Inflammatory macrophage (primary cell): ENCODE measurements around the gene ZBTB24.

Source experiments
- DNase-seq, 2 donors: peaks; one replicate each; pipeline ENCODE4 v3.0.0-alpha.2; 2020 to 2022

ZBTB24 gene

GRCh38 chr6:109498052-109498451 lies 15.0 kb upstream of the ZBTB24 start:
- DNase-seq = no peak

GRCh38 chr6:109496036-109496772 lies 13.2 kb upstream of the ZBTB24 start:
- DNase-seq = no peak

DNA sequence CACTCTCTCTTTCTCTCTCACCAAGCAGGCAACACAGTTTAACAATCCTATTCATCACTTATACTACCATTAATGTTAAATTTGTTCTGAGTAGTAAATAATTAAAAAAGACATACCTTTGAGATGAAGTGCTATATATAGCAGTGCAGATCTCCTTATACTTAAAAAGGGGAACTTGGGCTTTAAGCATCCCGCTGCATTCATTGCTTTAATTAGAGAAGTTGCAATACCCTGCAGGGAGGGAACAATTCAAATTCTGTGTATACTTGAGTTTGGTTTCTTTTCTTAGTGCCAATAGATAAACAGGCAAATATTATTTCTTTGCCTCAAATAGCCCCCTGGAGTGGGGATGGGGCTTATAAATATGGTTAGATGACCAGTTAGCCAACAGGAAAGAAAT lies 10.8 kb upstream of the ZBTB24 start:
- peak; percentile 47 to 62 for DNase-seq

DNA sequence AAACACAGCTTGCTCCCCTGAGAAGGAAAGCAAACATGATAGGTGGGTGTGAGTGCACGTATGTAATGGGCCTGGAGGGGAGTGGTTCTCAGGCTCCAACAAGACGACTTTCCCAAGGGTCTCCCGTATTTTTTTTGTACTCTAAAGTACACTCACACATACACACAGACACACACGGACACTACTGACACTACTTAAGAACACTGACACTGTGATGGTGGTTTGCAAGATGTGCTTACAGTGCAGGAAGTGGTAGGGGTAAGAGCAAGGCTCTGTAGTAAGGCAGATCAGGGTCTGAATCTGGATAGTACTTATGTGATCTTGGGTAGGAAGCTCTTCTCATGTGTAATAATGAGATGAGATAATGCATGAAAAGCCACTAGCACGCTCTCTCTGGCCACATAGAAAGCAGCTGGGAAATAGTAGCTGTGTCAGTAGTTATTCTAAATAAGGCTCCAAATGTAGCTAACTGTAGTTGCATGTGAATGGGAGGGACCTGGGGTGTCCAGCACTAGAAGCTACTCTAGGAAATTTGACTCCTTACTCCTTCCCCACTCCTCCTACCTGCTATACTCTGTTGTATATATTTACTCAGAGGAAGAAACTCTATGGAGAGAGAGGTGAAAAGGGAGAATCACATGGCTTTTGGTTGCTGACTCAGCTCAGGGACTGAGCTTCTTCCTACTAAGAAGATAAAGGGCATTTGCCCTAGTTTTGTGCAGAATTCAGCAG lies 8.4 kb upstream of the ZBTB24 start:
- no peak for DNase-seq

DNA sequence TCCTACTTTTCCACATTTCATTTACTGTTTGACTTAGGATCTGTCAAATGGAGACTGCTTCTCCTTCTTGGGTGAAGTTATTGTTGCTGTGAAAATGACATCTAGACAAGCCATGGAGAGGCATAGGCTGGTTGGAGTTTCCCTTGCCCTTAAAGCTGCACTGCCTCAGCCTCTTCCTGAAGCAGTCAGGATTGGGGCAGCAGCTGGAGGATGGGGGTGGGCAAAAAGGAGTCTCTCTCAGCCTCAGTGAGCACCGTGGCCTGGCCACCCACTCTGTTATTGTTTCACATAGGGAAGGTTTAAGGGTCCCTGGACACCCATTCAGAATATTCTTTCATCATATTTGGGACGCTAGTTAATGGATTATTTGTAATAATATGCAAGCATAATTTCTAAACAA lies 7.7 kb upstream of the ZBTB24 start:
- DNase-seq = no peak

DNA sequence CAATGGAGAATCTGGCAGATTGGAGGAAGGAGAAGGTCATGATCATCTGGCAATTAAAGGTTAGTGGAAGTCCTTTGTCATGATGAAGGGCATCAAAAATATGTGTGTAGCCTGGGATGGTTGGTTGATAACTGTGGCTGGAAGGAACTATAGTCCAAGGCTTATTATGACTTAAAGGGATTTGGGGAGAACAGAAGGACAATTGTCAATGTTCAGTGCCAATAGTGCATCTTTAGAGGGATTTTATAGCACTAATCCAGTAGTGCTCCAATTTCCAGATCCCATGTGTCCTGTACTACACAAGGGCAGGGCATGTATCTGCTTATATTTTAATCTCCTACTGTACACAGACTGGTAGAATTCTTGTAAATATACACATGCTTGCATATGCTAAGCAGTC lies 5.0 kb upstream of the ZBTB24 start:
- no peak for DNase-seq

DNA sequence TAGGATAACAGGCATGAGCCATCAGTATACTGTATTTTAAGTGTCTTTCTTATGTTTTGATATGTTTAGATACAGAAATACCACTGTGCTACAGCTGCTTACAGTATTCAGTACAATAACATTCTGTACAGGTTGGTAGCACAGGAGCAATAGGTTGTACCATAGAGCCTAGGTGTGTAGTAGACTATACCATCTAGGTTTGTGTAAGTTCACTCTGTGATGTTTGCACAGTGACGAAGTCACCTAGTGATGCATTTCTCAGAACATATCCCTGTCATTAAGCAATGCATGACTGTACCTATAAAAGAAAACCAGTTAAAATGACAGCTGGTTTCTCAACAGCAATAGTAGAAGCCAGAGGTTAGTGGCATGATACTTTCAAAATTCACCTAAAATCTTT lies 3.0 kb upstream of the ZBTB24 start:
- DNase-seq = no peak

DNA sequence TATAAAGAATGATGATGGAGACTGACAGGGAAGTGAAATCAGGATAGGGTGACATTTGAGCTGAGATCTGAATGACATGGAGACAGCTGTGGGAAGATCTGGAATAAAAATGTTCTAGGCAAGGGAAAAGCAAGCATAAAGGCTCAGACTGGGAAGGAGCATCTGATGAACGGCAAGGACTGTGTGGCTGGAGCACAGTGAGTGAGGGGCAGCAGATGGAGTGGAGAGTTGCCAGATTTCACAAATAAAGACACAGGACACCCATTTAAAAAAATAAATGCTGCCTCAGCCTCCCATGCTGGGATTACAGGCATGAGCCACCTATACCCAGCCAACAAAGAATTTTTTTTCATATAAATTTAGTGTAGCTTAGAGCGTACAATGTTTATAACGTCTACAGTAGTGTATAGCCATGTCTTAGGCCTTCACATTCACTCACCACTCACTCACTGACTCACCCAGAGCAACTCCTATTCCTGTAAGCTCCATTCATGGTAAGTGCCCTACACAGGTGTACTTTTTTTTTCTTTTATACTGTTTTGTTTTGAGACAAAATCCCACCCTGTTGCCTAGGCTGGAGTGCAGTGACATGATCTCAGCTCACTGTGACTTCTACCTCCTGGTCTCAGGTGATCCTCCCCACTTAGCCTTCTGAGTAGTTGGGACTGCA lies 2.4 kb upstream of the ZBTB24 start:
- DNase-seq = no peak

DNA sequence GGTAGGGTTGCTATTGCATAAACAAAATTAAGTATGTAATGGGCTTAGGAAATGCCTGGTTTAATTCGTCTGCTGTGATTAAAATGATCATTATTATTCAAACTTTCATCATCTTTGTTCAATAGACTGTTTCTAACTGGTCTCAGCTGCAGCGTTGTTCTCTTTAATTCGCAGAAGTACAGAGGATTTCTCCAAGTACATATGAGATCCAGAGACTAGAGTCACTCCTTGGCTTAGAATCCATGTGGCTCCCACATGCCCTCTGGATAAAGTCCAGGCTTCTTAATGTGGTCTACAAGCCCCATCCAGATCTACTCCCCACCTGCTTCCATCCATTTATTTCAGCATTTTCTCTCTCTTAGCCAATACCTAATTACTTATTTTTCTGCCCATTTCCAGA lies 1.1 kb upstream of the ZBTB24 start:
- DNase-seq = no peak

- no peak for DNase-seq
Measured at GRCh38 chr6:109483735-109484057, 677 bp upstream of the ZBTB24 start.

DNA sequence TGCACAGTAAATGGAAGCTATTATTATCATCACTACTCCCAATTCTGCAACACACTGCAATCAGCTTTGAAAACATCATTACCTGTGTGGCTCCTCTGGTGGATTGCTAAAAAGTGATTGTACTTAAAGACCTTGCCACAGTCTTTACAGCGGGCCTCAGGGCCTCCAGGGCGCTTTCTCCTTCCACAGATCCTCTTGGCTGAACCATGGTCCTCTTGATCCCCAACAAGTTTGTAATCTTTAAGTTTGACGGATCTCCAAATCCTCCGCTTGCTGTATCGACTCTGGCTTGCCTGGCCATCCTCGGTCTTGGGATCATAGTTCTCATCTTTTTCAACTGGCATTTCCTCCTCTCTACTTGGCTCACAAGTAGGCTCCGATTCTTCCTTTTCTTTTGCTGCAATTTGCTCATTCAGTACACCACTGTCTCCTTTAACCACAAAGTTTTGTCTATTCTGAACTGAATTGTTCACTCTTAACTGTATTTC lies 2.0 kb downstream of the ZBTB24 start:
- no peak for DNase-seq

DNA sequence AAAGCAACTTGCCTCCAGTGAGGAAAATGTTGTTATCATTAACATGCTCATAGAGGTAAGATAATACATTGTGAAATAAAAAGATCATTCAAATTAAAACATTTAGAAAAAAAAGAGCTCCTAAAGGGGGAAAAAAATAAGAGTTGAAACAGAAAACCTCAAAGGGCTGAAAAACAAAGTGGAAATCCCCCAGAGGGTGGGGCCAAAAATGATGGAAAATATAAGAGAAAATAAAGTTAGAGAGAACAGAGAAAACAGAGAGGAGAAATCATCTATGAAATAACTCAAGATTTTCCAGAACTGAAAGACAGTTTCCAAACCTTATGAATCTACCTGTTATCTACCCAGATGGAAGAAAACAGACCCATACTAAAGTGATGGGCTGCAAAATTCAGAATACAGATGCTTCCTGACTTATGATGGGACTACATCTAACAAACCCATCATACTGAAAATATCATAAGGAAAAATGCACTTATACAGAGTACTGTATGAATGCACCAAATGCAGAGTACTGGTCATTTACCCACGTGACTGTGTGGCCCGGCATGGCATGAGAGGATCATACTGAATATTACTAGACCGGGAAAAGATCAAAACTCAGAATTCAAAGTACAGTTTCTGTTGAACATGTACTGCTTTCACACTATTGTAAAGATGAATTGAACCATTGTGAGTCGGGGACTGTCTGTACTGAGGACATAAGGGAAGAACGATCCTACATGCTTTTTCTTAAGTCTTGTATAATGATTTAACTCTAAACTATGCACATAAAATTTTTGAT lies 4.0 kb downstream of the ZBTB24 start:
- DNase-seq = no peak

- DNase-seq = no peak
Measured at GRCh38 chr6:109478222-109478805, 4.7 kb downstream of the ZBTB24 start.

DNA sequence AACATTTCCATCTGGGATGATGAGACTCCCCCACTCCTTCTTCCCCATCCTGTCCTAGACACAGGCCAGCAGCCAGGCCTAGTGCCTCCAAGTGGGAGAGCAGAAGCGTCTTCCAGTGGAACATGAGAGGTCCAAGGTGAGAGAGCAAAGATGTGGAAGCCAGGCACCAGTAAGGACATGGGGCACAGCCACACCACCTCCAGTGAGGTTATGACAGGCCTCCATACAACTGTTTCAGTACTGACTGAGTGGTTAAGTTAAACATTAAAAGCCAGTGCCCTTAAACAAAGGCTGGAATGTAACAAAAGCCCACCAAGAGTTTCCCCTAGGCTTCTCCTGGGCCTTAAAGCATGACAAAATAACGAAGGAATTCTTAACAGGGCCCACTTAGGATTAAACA lies 5.3 kb downstream of the ZBTB24 start:
- DNase-seq = no peak

DNA sequence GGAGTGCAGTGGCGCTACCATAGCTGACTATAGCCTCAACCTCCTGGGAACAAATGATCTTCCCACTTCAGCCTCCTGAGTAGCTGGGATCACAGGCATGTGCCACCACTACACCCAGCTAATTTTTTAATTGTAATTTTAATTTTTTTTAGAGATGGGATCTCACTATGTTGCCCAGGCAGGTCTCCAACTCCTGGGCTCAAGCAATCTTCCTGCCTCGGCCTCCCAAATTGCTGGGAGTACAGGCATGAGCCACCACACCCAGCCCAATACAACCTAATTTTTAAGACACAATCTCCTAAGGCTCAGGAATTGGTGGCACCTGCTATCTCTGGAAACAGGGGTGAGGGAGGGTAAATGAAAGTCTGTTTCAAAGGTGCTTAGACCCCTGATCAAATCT lies 5.8 kb downstream of the ZBTB24 start:
- no peak for DNase-seq

GRCh38 chr6:109475625-109476024 lies 7.4 kb downstream of the ZBTB24 start:
- no peak for DNase-seq

DNA sequence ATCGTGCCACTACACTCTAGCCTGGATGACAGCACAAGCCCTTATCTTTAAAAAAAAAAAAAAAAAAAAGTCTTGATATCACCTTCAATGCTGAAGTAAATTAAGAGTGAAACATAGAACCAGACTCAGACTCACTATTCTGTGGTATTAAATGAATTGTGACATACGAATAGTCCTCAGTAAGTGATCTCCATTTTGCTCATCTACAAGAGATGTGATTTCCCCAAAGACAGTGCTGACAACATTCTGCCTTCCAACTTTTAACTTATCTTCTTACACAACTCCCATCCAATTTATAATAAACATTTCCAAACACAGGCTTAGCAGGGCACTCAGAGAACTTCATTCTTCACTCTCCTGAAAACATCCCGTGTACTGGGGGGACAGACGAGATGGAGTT lies 8.0 kb downstream of the ZBTB24 start:
- no peak for DNase-seq

DNA sequence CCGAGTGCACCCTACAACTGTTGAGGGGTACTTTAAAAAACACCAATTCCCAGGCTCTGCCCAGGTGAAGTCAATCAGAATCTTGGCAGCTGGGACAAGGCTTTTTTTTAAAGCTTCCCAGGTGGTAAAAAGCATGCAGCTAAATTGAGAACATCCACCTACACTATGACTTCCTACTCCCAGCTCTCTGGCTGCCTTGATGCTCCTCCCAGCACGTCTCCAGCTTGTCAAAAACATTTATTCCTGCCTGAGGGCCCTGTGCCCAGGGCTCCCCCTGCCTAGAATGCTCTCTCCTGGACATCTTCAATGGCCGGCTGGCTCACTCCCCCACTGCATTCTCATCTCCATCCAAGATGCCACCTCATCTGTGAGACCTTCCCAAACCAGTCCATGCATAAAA lies 9.9 kb downstream of the ZBTB24 start:
- no peak for DNase-seq

DNA sequence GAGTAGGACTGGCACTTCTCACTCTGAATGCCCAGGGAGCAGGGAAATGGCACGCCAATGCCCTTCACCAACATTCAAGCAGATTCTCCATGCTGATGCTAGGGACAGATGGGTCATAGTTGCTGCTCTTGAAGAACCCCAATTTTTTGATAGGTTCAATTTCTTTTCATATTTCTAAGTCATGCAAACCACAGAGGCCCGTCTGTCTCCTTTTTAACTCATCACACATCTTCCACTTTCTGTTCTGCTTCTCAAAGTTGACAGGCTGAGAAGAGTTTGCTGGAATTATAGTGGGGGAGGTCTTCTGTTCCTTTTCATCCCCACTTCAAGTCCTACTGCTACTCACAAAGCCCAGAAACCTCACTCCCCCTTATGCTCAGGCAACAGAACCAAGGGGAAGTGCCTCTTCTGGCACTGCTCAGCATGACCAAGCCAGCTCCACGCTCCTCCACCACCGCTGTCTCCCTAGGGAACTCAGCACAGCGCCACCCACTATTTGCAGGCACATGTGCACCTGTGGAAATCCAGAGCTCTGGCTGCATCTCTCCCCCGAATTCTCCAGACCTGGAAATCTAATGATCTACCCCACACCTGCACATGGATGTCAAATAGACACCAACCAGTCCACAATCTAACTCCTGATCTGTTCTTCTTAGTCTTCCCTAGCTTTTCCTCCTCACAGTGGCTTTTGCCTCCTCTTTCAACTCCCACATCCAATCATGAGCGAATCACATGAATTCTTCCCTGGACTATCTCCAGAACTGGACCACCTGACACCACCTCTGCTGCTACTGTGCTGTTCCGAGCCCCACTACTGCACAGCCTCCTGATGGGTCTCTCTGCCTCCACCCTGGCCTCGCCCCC lies 10.7 kb downstream of the ZBTB24 start:
- DNase-seq = no peak

DNA sequence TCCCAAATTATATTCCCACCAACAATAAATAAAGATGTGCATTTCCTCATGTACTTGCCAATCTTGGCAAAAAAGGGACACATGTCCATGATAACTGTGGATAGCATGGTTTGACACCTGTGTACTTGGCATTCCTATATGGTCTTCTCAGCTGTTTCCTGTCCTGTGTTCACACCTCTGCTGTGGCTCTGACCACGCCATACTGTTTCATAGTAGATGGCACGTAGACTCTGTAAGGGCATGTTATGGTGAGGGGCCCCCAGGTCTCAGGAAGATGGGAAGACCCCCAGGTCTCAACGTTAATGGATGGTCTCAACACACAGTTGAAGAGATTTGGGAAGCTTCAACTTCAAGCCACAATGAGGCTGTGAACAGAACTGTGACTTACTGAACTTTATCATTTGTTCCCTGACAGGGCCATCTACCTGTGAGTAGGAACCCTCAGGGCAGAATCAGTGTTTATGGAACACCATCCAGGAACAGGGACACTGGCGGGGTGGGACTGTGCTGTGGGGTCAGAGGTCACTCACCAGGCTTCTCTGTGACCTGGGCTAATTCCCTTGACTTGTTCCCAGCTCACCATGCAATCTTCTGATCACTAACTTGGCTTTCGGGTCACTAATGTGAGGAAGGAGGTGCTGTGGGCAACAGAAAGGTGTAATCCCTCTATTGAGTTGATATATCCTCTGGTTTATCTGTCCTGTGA lies 11.8 kb downstream of the ZBTB24 start:
- DNase-seq = no peak

DNA sequence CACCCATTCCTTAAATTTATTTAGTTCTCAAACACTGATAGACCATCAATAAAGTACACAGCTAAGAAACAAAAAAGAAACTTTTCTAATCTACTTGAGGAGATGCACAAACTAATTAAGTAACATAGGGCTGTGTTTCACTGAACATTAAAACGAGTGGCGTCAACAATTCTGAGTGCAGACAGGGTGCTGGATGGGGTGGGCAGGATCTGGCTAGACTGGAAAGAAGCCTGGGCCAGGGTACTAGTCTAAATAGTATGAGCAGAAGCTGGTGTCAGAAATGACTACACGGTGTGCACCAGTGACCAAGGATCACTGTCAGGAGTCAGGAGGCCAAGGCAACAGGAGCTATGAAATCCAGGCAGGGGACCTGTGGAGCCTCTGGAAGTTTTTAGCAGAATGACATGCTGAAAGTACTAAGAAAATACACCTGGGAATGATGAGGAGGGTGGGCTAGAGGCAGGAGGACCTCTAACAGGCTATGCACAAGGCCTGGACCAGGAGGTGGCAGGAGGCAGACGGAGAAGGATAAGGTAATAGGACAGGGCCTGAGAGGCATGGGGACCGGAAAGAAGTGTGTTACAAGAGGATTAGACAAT lies 13.3 kb downstream of the ZBTB24 start:
- no peak for DNase-seq
